HL-60 (cell line): Measurements from ENCODE around the gene TMPRSS6.

Experiments
- DNase-seq, 2 experiments: peaks; one replicate each; pipeline ENCODE4 v3.0.0-alpha.2; 2010 to 2020; ENCODE audit warnings: low read depth in 1 of 2, low spot score in 1 of 2
- H3K27ac ChIP-seq: fragments of 250-450 bp; sonication (Bioruptor Pico); replicated peaks from 2 replicates; pipeline ENCODE4 v1.5.1; 2020; ENCODE audit warnings: mild to moderate bottlenecking, moderate library complexity
- H3K27me3 ChIP-seq: fragments of 250-450 bp; sonication (Bioruptor Pico); 2 replicates; pipeline ENCODE4 v1.5.1; 2021; ENCODE audit warnings: mild to moderate bottlenecking, moderate library complexity; ENCODE audit not compliant: insufficient read depth, poor library complexity, severe bottlenecking
- H3K4me3 ChIP-seq: replicated peaks from 2 replicates; pipeline ENCODE4 v1.5.1; 2011; ENCODE audit warnings: mild to moderate bottlenecking, control low read depth, low read length; ENCODE audit not compliant: insufficient read depth
- GABPA ChIP-seq: IDR thresholded peaks from 2 replicates; pipeline ENCODE4 v1.6.1; 2012; ENCODE audit warnings: low read depth
- POLR2AphosphoS5 ChIP-seq: IDR thresholded peaks from 2 replicates; pipeline ENCODE4 v1.6.1; 2012; ENCODE audit warnings: low read depth
- SPI1 ChIP-seq: IDR thresholded peaks from 2 replicates; pipeline ENCODE4 v1.6.1; 2012; ENCODE audit warnings: low read depth, mild to moderate bottlenecking, borderline replicate concordance
- TF ChIP-seq, protein P1 (sequence below): IDR thresholded peaks from 2 replicates; pipeline ENCODE4 v1.6.1; 2012; ENCODE audit warnings: low read depth; ENCODE audit not compliant: insufficient replicate concordance
- TF ChIP-seq, protein P2 (sequence below): IDR thresholded peaks from one replicate; pipeline ENCODE4 v1.5.1; 2011; ENCODE audit warnings: low read length, control low read depth, inconsistent platforms; ENCODE audit not compliant: insufficient read depth

Gene TMPRSS6

DNA sequence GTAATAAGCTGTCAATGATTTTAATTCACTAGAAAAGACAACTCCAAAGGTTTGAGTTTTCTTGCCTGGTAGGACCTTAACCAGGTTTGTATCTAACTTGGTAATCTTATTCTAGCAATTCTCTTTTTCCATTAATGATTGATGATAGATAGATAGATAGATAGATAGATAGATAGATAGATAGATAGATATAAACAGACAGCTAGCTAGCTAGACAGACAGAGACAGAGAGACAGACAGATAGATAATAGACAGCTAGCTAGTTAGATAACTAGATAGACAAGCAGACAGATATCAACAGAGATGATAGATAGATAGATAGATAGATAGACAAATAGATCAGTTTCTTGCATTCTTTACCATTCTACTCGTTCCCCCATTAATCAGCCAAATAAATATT lies 15.3 kb downstream of the TMPRSS6 start:
- Histone ChIP-seq H3K27me3 (peaks cover 9% of the 10 kb centered on the region), H3K4me3 (no peak overlapping the region), H3K27ac (no peak overlapping the region)
- DNase-seq, result no peak
- TF ChIP-seq, protein P1, sequence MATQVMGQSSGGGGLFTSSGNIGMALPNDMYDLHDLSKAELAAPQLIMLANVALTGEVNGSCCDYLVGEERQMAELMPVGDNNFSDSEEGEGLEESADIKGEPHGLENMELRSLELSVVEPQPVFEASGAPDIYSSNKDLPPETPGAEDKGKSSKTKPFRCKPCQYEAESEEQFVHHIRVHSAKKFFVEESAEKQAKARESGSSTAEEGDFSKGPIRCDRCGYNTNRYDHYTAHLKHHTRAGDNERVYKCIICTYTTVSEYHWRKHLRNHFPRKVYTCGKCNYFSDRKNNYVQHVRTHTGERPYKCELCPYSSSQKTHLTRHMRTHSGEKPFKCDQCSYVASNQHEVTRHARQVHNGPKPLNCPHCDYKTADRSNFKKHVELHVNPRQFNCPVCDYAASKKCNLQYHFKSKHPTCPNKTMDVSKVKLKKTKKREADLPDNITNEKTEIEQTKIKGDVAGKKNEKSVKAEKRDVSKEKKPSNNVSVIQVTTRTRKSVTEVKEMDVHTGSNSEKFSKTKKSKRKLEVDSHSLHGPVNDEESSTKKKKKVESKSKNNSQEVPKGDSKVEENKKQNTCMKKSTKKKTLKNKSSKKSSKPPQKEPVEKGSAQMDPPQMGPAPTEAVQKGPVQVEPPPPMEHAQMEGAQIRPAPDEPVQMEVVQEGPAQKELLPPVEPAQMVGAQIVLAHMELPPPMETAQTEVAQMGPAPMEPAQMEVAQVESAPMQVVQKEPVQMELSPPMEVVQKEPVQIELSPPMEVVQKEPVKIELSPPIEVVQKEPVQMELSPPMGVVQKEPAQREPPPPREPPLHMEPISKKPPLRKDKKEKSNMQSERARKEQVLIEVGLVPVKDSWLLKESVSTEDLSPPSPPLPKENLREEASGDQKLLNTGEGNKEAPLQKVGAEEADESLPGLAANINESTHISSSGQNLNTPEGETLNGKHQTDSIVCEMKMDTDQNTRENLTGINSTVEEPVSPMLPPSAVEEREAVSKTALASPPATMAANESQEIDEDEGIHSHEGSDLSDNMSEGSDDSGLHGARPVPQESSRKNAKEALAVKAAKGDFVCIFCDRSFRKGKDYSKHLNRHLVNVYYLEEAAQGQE, result no peak
- TF ChIP-seq, protein P2, sequence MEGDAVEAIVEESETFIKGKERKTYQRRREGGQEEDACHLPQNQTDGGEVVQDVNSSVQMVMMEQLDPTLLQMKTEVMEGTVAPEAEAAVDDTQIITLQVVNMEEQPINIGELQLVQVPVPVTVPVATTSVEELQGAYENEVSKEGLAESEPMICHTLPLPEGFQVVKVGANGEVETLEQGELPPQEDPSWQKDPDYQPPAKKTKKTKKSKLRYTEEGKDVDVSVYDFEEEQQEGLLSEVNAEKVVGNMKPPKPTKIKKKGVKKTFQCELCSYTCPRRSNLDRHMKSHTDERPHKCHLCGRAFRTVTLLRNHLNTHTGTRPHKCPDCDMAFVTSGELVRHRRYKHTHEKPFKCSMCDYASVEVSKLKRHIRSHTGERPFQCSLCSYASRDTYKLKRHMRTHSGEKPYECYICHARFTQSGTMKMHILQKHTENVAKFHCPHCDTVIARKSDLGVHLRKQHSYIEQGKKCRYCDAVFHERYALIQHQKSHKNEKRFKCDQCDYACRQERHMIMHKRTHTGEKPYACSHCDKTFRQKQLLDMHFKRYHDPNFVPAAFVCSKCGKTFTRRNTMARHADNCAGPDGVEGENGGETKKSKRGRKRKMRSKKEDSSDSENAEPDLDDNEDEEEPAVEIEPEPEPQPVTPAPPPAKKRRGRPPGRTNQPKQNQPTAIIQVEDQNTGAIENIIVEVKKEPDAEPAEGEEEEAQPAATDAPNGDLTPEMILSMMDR, result no peak
- no peak for TF ChIP-seq SPI1

GRCh38 chr22:37092997-37093396 lies 16.5 kb downstream of the TMPRSS6 start:
- DNase-seq, result no peak
- peaks cover 5% of the 10 kb centered on the region for H3K27me3 ChIP-seq

GRCh38 chr22:37091994-37092393 lies 17.5 kb downstream of the TMPRSS6 start:
- TF ChIP-seq, protein P1, result no peak
- no peak for TF ChIP-seq SPI1
- TF ChIP-seq GABPA, result no peak
- TF ChIP-seq, protein P2, result no peak
- TF ChIP-seq POLR2AphosphoS5, result no peak
- no peak overlapping the region for H3K27ac ChIP-seq
- DNase-seq, result no peak
- H3K4me3 ChIP-seq, result no peak overlapping the region
- peaks cover 4% of the 10 kb centered on the region for H3K27me3 ChIP-seq

More at GRCh38 chr22:37092997-37093396, 16.5 kb downstream of the TMPRSS6 start:
- Histone ChIP-seq H3K4me3 (no peak overlapping the region), H3K27ac (no peak overlapping the region)
- no peak for TF ChIP-seq SPI1
- no peak for TF ChIP-seq GABPA
- no peak for TF ChIP-seq POLR2AphosphoS5

DNA sequence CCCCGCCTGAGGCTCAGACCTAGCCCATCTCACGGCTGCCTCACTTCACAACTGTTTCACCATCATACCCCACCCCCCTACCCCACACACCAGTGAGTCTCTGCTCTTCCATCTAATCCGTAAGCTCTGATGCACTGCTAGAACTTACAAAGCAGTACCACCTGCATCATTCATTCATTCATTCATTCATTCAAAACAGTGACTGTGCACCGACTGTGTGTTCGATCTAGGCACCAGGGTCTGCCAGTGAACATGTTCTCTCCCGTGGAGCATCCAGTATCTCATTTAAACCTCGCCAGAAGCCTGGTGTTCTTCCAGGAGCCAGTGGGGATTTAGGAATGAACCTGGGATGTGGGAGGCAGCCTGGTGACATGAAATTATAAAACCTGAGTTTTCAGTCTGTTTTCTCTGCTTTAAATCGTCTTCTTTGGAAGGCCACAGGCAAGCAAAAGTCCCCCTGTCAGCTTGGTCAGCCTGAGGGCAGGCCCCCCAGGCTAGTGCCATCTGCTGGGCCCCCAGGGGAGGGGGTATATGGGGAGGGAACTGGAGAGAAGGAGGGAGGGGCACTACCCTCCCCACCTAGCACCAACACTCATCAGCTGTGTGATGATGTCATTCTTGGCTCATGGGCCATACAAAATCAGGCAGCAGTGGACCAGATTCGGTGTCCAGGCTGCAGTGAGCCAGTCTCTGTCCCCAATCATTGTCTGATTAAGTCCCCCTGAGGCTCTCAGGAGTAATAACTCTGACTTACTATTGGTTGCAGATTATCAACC lies 18.4 kb downstream of the TMPRSS6 start:
- DNase-seq, result no peak
- no peak overlapping the region for H3K4me3 ChIP-seq
- TF ChIP-seq POLR2AphosphoS5 (no peak), GABPA (no peak), SPI1 (no peak)
- TF ChIP-seq, protein P2, result no peak
- TF ChIP-seq, protein P1, result no peak
- peaks cover 3% of the 10 kb centered on the region for H3K27me3 ChIP-seq
- no peak overlapping the region for H3K27ac ChIP-seq
